Ascending aorta (tissue), 2 donors: ENCODE data around the gene DKC1. TPM values are rescaled to one million over a fixed set of nuclear protein-coding genes. Genes with fewer than 3 reads are reported as not detected.

Source experiments
- DNase-seq, 2 donors: peaks; one replicate each; pipeline ENCODE4 v3.0.0-alpha.2; 2019; ENCODE audit warnings: low spot score in 2 of 2
- H3K27ac ChIP-seq, 2 donors: fragments of 200-600 bp; sonication (generic); one replicate each; pipeline ENCODE4 v1.5.1; 2016 to 2017; ENCODE audit warnings: mild to moderate bottlenecking in 1 of 2
- H3K27me3 ChIP-seq: fragments of 200-600 bp; sonication (generic); one replicate; pipeline ENCODE4 v1.5.1; 2017
- H3K36me3 ChIP-seq, 2 donors: fragments of 200-600 bp; sonication (generic); one replicate each; pipeline ENCODE4 v1.5.1; 2016
- H3K4me1 ChIP-seq, 2 donors: fragments of 200-600 bp; sonication (generic); one replicate each; pipeline ENCODE4 v1.5.1; 2016 to 2017; ENCODE audit warnings: mild to moderate bottlenecking in 1 of 2
- H3K4me3 ChIP-seq, 2 donors: fragments of 200-600 bp; sonication (generic); one replicate each; pipeline ENCODE4 v1.5.1; 2016 to 2017; ENCODE audit warnings: mild to moderate bottlenecking in 1 of 2
- H3K9me3 ChIP-seq, 2 donors: fragments of 200-600 bp; sonication (generic); one replicate each; pipeline ENCODE4 v1.5.1; 2016
- CTCF ChIP-seq, 3 experiments: fragments of 200-600 bp in 2 of 3; fragments of 450-650 bp in 1 of 3; sonication (generic) in 2 of 3; IDR thresholded peaks; one replicate each; pipeline ENCODE4 v1.5.1; 2016 to 2019; ENCODE audit warnings: antibody characterized with exemption in 3 of 3, mild to moderate bottlenecking in 1 of 3, moderate library complexity in 1 of 3
- intact Hi-C: fragments of 100-400 bp; cut with DNase I; formaldehyde crosslinking; loops from one replicate; pipeline ENCODE4 v1.15.1; 2023
- total RNA-seq: library from RNA; depleted of rRNA; stranded (reverse); fragments of >200 nt; gene quantifications from one replicate; pipeline ENCODE4 v1.1.0, GENCODE V29; 2016

DKC1 gene
- total RNA-seq, 1 donor from 2014 or later, result 3.4 TPM

- H3K27ac ChIP-seq, result no peak overlapping the region
- H3K4me1 ChIP-seq, result no peaks in the 10 kb centered on the region
- no peak for TF ChIP-seq CTCF (IDR thresholded peaks at IDR 0.05)
- H3K9me3 ChIP-seq, result no peaks in the 10 kb centered on the region
- H3K4me3 ChIP-seq, result no peak overlapping the region
- DNase-seq, result no peak
- intact Hi-C loops, result no loop called here
- no peaks in the 10 kb centered on the region for H3K27me3 ChIP-seq
- peaks cover 0 to 5% of the 10 kb centered on the region in 2 donors for H3K36me3 ChIP-seq
Measured at GRCh38 chrX:154780968-154781367, 18.3 kb downstream of the DKC1 start.

- H3K27me3 ChIP-seq, result no peaks in the 10 kb centered on the region
- intact Hi-C loops, result no loop called here
- no peaks in the 10 kb centered on the region for H3K9me3 ChIP-seq
- DNase-seq, result no peak
- H3K27ac ChIP-seq, result no peak overlapping the region
- H3K36me3 ChIP-seq, result no peaks in the 10 kb centered on the region
- H3K4me3 ChIP-seq, result no peak overlapping the region
- no peaks in the 10 kb centered on the region for H3K4me1 ChIP-seq
- TF ChIP-seq CTCF (IDR thresholded peaks at IDR 0.05), result no peak
Measured at GRCh38 chrX:154784149-154784995, 21.7 kb downstream of the DKC1 start.

GRCh38 chrX:154785716-154786115, 23.1 kb downstream of the DKC1 start:
- no peak for TF ChIP-seq CTCF (IDR thresholded peaks at IDR 0.05)
- H3K36me3 ChIP-seq, result no peaks in the 10 kb centered on the region
- DNase-seq, result no peak
- H3K4me3 ChIP-seq, result no peak overlapping the region
- no peak overlapping the region for H3K27ac ChIP-seq
- H3K27me3 ChIP-seq, result no peaks in the 10 kb centered on the region
- H3K4me1 ChIP-seq, result no peaks in the 10 kb centered on the region
- no peaks in the 10 kb centered on the region for H3K9me3 ChIP-seq
- intact Hi-C loops, result no loop called here

- TF ChIP-seq CTCF (IDR thresholded peaks at IDR 0.05), result no peak
- Histone ChIP-seq H3K36me3 (no peaks in the 10 kb centered on the region), H3K9me3 (no peaks in the 10 kb centered on the region), H3K4me1 (no peaks in the 10 kb centered on the region), H3K27me3 (no peaks in the 10 kb centered on the region), H3K27ac (no peak overlapping the region), H3K4me3 (no peak overlapping the region)
- intact Hi-C loops, result no loop called here
- no peak for DNase-seq
Measured at GRCh38 chrX:154791467-154791866, 28.8 kb downstream of the DKC1 start.

GRCh38 chrX:154791939-154792338, 29.3 kb downstream of the DKC1 start:
- Histone ChIP-seq H3K4me3 (no peak overlapping the region), H3K4me1 (no peaks in the 10 kb centered on the region), H3K27me3 (no peaks in the 10 kb centered on the region), H3K9me3 (no peaks in the 10 kb centered on the region), H3K36me3 (no peaks in the 10 kb centered on the region), H3K27ac (no peak overlapping the region)
- no peak for DNase-seq
- intact Hi-C loops, result no loop called here
- TF ChIP-seq CTCF (IDR thresholded peaks at IDR 0.05), result no peak
